GM19025 (cell line): ENCODE data around the gene OTOG.

Experiments used
- ATAC-seq: cut with Tn5 transposase; IDR thresholded peaks from one replicate; pipeline ENCODE4 v1.9.1; 2021; ENCODE audit warnings: mild to moderate bottlenecking, low read depth, moderate library complexity; ENCODE audit not compliant: unreplicated experiment

Gene OTOG

DNA sequence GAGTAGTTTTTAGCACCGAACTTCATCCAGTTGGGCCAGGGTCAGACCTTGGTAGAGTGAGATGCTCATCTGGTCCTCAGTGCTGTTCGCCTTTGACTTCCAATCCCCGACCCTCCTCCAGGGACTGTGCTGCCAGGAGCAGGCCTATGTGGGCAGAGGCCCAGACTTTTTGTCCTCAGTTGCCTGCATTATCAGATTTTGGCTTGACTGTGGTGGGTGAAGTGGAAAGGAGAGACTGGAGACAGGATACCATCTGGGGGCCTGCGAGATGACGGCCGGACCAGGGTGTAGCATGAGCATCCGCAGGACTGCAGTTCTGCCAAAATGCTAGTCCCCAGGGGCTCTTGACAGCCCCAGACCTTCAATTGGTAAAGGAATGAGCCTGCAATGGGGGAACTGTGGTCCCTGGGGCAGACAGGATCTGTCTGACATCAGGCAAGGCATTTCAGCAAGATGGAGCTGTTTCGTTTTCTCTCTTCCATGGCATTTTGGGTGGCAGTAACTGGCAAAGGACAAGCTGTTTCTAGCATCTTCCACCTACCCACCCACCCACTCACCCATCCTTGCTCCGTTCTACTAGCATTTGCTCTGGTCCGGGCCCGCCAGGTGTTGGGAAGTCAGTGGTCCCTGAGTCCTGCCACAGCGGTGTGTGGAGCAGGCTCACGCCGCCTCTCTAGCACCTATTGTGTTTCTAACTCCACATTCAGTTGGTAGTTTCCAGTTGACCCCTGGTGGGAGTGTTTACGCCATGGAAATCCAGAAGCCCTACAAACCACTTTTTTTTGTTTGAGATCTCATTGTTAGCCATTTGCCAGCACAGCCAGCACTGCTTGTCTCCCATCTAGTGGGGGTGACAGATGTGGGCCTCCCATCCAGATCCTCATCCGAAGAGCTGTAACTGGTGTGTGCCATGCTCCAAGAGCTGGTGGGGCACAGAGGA, 53.5 kb downstream of the OTOG start:
- no peak for ATAC-seq

DNA sequence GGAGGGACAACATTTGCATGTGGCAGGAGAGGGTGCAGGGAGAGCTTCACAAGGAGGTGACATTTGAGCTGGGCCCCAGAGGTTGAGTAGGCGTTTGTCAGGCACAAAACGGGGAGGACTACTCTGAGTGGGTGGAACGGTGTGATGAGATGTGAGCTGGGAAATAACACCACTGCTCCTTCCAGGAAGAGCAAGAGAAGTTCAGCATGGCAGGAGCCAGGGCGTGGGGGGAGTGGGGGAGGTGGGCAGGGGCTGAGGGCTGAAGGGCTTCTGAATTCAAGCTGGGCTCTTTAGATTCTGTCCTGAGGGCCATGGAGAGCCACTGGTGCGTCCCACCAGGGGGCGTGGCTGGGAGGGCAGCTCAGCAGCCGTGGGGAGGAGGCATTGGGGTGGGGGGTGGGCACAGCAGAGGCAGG, 54.2 kb downstream of the OTOG start:
- no peak for ATAC-seq

DNA sequence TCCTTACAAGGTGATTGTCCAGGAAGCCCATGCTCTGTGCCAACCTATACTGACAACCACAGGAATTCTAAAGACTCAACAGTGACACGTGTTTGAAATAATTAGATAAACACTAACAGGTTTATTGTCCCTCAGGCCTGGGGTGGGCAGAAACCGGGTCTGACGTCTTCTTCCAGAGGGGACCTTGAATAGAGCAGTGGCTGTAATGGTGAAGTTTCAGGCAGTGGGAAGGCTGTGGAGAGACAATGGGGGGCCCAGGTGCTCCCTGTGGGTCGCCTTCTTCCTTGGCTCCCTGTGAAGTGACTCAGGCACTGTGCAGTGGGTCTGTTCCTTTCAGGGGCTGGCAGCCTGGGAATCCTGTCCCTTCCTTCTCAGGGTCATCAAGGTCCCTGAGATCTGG, 54.6 kb downstream of the OTOG start:
- no peak for ATAC-seq

DNA sequence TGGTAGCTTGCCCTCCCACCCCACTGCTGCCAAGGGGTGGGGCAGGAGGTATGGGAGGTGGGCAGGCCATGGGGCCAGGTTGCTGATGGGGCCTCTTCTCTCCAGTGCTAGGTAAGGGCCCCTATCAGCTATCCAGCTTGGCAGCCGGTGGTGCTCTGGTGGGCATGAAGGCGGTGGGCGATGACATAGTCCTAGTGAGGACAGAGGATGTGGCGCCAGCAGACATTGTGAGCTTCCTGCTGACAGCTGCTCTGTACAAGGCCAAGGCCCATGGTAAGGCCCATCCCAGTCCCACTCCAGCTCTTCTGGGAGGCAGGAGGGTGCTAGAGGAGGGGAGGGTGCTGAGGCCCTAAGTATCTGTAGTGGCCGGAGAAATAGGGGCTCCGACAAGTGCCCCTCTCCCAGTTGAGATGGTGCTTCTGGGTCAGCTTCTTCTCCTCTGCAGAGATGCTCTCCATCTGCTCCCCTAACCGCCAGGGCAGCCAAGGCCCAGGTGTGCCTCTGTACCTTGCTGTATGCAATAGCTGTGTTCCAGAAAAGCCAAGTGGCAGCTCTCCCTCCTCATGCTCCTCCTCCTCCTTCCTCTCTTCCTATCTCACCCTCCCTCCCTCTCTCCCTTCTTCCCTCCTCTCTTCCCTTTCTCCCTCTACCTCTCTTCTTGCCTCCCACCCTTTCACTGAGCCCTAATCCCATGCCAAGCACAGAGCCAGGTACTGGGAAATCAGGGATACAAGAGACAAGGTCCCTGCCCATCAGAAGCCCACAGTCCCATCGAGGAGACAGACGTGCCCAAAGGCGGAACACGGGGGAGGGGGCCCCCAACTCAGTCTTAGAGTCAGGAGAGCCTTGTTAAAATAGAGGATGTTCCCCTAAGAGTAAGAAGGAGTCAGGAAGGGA, 55.3 kb downstream of the OTOG start:
- ATAC-seq = no peak

DNA sequence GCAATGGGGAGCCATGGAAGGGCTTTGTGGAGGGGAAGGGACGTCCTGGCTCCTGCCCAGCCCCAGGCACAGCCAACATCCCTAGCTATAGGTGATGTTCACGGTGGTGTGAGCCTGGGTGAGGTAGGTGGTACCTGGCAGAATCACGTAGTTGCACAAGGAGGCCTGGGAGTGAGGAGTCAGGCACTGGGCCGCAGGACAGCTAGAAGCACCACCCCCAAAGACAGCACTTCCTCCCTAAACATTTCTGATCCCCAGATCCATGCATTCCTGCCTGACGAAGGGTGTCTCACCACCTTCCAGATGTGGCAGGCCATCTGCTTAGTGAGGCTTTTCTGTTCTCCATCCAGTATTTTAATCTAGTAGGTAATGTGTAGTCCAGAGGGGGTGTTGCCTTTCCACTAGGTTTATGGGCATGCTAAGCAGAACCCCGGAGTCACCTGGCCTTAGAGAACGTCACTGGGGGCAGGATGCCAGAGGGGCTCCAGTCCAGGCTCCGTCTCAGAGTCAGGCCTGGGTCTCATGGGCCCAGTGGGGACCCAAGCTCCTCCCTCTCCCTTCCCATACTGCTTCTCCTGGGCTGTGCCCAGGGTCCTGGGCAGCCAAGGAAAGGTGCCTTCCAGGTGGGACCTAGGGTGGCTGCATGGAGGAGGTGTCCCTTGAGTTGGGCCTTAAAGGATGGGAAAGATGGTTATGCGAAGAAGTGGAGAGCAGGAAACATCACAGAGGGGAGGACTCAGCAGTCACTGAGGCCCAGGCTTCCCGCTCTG, 56.2 kb downstream of the OTOG start:
- no peak for ATAC-seq

DNA sequence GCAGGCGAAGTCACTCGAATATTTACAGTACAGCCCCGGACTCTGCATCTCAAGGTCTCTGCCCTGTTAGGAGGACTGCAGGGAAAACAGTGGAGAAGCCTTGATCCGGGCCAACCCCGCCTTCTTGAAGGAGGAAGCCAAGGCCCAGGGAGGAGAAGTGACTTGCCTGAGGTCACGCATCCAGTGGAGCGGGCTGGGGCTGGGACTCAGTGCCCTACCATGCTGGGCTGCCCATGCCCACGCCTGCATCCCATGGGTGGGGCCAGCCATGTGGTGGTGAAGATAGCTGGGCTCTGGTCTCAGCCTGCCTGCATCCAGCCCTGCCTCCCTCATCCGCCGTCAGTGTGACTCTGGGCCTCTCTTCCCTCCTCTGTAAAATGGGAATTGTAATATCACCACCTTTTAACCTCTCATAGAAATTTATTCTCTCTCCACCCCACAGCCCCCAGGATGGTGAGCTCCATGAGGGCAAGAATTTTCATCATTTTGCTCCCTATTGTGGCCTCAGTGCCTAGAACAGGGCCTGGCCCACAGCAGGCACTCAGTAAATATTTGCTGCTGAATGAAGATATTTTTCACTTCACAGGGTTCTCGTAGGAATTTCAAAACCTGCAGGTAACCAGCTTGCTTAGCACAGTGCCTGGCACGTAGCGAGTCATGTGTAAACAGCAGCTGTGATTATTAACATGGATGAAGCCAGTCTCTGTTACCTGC, 57.3 kb downstream of the OTOG start:
- ATAC-seq = no peak

DNA sequence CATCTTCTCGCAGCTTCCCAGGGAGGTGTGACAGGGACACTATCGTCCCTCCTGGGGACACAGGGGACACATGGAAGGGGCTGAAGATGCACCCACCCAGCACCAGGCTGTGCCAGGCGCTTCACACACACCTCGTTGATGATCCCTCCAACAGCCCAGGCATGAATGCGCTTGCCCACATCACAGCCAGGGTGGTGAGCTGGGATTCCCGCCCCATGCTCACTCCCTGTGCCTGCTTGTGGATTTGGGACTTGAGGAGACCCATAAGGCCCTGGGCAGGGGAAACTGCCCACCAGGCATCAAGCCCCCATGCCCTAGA, 57.8 kb downstream of the OTOG start:
- no peak for ATAC-seq

DNA sequence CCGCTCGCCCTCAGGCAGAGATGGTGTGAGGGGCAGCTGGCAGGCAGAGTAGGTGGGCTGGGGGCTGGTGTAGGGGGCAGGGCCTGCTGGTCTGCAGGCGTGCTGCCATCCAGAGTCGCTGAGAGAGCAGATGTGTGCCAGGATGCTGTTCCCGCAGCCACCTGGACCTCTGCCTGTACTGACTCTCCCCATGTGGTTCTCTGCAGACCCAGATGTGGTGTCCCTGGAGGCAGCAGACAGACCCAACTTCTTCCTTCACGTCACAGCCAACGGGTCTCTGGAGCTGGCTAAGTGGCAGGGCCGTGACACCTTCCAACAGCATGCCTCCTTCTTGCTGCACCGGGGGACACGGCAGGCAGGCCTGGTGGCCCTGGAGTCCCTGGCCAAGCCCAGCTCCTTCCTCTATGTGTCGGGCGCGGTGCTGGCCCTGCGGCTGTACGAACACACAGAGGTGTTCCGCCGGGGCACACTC, 58.6 kb downstream of the OTOG start:
- ATAC-seq = no peak

DNA sequence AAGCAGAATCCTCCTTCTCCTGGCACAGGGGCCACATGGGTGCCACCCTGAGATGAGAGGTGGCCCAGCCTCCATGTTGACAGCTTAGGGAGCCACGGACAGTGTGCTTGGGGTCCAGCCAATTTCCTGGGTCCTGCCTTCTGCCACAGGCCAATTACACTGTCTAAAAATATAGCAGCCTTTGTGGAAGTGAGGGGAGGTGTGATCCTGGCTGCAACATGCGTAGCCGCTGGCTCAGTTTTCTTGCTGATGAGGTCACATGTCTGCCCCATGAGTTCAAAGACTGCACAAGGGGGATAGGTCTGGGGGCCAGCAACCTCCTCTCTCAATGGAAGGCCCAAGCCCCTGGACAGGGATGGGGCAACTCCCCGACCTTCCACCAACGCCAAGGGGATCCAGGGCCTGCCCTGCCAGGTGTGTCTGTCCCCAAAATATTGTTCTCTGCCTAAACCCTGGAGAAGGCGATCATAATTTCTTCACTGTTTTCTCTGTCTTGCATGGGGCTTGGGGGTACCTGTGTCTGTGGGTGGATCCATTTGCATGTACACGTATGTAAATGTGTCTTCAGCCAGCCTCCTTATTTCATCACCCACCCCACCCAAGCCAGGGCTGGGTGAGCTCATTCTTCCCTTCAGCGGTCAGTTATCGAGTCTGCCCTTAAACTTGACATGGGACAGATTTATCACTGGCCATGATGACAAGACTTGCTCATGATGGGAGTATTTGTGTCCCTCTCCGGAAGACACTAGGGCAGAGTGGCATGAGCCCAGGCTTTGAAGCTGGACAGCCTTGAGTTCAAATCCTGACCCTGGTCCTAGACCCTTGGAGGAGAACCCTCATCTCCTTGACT, 59.4 kb downstream of the OTOG start:
- ATAC-seq = no peak

DNA sequence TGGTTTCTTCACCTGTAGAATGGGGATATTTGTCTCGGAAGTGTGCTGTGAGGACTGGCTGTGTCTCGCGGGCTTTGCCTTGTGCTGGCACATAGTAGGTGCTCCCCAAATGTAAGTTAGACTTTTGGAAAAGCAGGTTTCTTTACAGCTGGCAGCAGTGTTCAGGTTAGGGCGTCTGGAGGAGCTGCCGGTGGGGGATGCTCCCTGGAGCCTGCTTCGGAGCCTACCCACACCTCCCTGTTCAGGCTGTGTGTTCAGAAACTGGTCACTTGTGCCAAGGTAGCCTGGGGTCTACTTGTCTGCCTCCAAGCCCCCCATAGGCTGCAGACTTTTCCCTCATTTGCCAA, 60.0 kb downstream of the OTOG start:
- ATAC-seq = no peak

DNA sequence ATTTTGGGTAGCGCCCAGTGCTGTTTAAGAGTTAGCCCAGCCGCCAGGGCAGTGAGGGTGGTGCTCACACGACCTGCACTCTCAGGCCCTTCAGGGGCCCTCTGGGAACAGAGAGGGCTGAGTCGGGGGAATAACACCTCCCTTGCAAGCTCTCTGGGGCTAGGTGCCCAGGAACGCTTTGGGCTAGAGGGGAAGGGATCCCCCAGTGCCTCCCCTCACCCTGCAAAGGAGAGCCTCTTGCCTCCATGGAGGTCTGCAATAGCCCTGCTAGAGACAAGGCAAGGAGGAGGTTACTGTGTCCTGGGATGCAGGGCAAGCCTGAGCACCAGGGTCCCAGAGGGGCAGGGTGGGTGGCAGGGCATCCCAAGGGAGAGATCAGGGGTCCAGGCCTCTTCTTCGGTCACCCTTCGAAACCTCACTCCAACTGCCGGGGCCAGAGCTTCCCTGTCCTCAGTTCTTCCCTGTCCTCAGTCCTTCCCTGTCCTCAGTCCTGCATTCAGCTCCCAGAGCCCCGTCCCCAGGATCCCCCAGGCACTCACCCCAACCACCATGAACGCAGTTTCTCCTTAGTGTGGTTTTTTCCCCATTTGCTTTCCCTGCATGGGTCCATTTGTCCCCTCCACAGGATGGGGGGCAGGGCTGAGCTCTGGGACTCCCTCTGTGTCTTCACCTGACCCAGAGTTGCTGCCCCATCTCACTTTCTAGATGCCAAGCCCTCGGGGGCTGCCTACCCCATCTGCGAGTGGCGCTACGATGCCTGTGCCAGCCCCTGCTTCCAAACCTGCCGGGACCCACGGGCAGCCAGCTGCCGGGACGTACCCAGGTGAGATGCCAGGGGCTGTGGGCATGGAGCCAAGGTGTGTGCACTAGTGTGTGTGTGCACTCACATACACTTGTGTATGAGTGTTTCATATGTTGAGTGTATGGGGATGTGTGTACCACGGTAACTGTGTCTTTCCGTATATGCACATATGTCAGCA, 60.8 kb downstream of the OTOG start:
- no peak for ATAC-seq

DNA sequence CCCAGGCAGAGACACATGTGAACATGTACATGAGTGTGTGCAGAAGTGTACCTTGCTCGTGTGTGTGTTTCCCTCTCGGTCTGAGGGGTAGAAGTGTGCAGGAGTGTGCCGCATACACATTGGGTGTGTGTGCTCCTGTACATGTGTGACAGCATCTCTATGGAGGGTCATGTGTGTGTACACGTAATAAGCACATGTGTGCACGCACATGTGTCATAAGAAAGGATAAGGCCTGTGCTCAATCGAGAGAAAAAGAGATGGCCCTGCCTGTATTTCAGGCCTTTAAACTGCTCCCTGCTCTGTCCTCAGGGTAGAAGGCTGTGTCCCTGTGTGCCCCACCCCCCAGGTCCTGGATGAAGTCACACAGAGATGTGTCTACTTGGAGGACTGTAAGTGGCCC, 61.8 kb downstream of the OTOG start:
- no peak for ATAC-seq

DNA sequence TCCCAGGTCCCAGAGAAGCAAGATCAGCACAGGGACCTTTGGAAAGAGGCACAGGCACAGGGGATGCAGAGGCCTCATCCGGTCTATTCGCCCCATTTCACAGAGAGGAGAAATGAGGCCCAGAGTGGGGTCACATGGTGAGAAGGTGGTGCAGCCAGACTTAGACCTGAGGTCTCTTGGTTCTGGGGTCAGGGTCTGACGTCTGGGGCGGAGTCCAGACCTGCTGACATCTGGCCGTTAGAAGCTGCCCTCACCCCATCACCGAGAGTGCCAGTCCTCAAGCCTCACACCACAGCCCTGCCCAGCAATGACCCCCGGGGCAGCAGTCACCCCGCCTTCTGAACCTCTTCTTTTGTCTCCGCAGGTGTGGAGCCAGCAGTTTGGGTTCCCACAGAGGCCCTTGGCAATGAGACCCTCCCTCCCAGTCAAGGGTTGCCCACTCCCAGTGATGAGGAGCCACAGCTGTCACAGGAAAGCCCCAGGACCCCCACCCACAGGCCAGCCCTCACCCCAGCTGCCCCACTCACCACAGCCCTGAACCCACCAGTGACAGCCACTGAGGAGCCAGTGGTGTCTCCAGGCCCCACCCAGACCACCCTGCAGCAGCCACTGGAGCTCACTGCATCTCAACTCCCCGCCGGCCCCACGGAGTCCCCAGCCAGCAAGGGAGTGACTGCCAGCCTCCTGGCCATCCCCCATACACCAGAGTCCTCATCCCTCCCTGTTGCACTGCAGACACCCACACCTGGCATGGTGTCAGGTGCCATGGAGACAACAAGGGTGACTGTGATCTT, 62.4 kb downstream of the OTOG start:
- ATAC-seq = no peak

DNA sequence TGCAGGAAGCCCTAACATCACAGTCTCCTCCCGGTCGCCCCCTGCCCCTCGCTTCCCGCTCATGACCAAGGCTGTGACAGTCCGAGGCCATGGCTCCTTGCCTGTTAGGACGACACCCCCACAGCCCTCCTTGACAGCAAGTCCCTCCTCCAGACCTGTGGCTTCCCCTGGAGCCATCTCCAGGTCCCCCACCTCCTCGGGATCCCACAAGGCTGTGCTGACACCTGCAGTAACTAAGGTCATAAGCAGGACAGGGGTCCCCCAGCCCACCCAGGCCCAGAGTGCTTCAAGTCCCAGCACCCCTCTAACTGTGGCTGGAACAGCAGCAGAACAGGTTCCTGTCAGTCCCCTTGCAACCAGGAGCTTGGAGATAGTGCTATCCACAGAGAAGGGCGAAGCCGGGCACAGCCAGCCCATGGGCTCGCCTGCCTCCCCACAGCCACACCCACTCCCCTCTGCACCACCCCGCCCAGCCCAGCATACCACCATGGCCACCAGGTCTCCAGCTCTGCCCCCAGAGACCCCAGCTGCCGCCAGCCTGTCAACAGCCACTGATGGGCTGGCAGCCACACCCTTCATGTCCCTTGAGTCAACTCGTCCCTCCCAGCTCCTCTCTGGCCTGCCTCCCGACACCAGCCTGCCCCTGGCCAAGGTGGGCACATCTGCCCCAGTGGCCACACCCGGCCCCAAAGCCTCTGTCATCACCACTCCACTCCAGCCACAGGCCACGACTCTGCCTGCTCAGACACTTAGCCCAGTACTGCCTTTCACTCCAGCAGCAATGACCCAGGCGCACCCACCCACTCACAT, 63.2 kb downstream of the OTOG start:
- no peak for ATAC-seq

DNA sequence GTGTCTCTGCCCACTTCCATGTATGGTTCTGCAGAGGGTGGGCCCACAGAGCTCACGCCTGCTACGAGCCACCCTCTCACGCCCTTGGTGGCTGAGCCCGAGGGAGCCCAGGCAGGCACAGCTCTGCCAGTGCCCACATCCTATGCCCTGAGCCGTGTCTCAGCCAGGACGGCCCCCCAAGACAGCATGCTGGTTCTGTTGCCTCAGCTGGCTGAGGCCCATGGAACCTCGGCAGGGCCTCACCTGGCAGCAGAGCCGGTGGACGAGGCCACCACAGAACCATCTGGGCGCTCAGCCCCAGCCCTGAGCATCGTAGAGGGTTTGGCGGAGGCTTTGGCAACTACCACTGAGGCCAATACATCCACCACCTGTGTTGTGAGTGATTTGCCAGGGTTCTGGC, 64.0 kb downstream of the OTOG start:
- no peak for ATAC-seq

DNA sequence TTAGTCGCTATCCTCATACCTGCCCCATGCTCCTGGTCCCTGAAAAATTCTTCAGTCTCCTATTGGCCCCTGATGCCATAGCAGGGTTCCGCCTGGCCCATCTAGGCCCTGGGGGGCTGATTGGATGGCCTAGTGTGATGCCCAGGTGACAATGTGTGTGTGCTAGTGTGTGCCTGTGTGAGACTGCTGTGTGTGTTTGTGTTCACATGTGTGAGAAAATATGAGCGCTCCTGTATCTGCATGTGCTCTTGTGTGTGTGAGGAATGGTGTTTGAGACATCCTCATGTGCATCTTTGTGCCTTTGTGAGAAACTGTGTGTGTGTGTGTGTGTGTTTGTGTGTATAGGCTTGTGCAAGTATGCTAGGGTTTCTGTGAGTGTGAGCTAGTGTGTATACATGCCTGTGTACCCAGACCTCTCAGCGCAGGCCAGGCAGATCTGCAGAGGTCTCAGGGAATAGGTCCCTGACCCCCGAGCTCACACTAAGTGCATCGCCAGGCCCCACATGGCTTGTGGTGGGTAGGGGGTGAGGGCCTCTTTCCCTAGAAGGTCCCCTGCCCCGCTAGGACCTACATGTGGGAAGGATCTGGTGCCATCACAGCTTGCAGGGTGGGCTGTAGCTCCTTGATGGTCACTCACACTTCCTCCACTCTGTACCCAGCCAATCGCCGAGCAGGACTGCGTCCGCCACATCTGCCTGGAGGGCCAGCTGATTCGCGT, 64.6 kb downstream of the OTOG start:
- ATAC-seq = no peak
